Neutrophil (primary cell): Measurements from ENCODE around the gene DNAJB13.
"Not testable (repeated sequence)": the region's sequence is repeated elsewhere in the genome, so short reads cannot be mapped to it uniquely, and the experiment has no call there.

Experiments
- H3K27ac ChIP-seq: fragments of 200-600 bp; sonication (generic); 2 replicates; pipeline ENCODE4 v1.5.1; 2016; ENCODE audit warnings: mild to moderate bottlenecking, moderate library complexity
- H3K27me3 ChIP-seq: fragments of 200-600 bp; sonication (generic); 2 replicates; pipeline ENCODE4 v1.6.0; 2016; ENCODE audit warnings: mild to moderate bottlenecking
- H3K36me3 ChIP-seq: fragments of 200-600 bp; sonication (generic); 2 replicates; pipeline ENCODE4 v1.5.1; 2017
- H3K4me1 ChIP-seq, 2 experiments: fragments of 200-600 bp in 1 of 2; sonication (generic) in 1 of 2; 1 replicate in 1 of 2; 2 replicates in 1 of 2; pipeline versions ENCODE4 v1.5.1 to v1.6.1; 2013 to 2016; ENCODE audit warnings: low read depth in 1 of 2, low read length in 1 of 2, mild to moderate bottlenecking in 1 of 2, moderate library complexity in 1 of 2; ENCODE audit not compliant: control insufficient read depth in 1 of 2, insufficient read depth in 1 of 2
- H3K4me3 ChIP-seq, 2 experiments: fragments of 200-600 bp in 1 of 2; sonication (generic) in 1 of 2; 1 replicate in 1 of 2; 2 replicates in 1 of 2; pipeline ENCODE4 v1.5.1; 2013 to 2016; ENCODE audit warnings: low read depth in 1 of 2, low read length in 1 of 2, mild to moderate bottlenecking in 1 of 2, moderate library complexity in 1 of 2
- H3K9me3 ChIP-seq: fragments of 200-600 bp; sonication (generic); 2 replicates; pipeline ENCODE4 v1.5.1; 2016
- CTCF ChIP-seq: fragments of 200-600 bp; sonication (generic); IDR thresholded peaks from 2 replicates; pipeline ENCODE4 v1.5.1; 2016; ENCODE audit warnings: antibody characterized with exemption

DNAJB13 gene

GRCh38 chr11:73983741-73984538 lies 33.1 kb downstream of the DNAJB13 start:
- Histone ChIP-seq H3K27me3 (no peaks in the 10 kb centered on the region), H3K9me3 (no peaks in the 10 kb centered on the region), H3K36me3 (peaks cover 7% of the 10 kb centered on the region), H3K4me3 (peak overlapping the region; percentile 66 to 89), H3K27ac (peak overlapping the region; percentile 87), H3K4me1 (peaks cover 43 to 48% of the 10 kb centered on the region in 2 experiments)
- TF ChIP-seq CTCF: no peak

DNA sequence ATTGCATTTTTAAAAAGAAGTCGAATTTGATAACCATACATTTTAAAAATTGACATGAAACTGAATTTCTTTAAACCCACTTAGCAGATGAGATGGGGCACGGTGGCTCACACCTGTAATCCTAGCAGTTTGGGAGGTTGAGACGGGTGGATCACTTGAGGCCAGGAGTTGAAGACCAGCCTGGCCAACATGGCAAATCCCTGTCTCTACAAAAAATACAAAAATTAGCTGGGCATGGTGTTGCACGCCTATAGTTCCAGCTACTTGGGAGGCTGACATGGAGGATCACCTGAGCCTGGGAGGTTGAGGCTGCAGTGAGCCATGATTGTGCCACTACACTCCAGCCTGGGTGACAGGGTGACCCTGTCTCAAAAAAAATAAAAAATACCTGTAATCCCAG lies 34.8 kb downstream of the DNAJB13 start:
- H3K4me3 ChIP-seq, H3K36me3 ChIP-seq, H3K27ac ChIP-seq, H3K9me3 ChIP-seq, H3K27me3 ChIP-seq: not testable (repeated sequence)
- peaks cover 26 to 31% of the 10 kb centered on the region in 2 experiments for H3K4me1 ChIP-seq

GRCh38 chr11:73988227-73988626 lies 37.4 kb downstream of the DNAJB13 start:
- no peak overlapping the region for H3K4me3 ChIP-seq
- no peaks in the 10 kb centered on the region for H3K9me3 ChIP-seq
- H3K27me3 ChIP-seq: no peaks in the 10 kb centered on the region
- no peak for TF ChIP-seq CTCF
- no peaks in the 10 kb centered on the region for H3K36me3 ChIP-seq
- H3K4me1 ChIP-seq: peaks cover 12 to 13% of the 10 kb centered on the region in 2 experiments
- H3K27ac ChIP-seq: no peak overlapping the region

DNA sequence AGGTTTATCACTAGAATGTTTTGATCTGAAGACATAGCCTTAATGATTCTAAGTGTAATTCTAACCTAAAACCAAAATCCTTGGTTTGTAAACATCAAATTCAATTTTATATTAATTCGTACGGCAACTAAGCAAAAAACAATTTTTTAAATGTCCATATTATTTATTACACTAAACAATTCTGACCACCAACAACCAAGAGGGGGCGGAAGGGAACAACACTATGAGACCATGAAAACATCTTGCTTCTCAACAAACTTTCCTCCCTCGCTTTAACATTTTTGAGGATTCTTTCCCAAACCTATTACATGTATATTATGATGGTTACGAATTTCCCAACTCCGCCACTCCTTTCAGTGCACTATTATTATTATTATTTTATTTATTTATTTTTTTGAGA lies 38.3 kb downstream of the DNAJB13 start:
- H3K4me1 ChIP-seq: peaks cover 3 to 5% of the 10 kb centered on the region in 2 experiments
- no peaks in the 10 kb centered on the region for H3K36me3 ChIP-seq

GRCh38 chr11:73990730-73991129 lies 39.9 kb downstream of the DNAJB13 start:
- Histone ChIP-seq H3K27me3 (no peaks in the 10 kb centered on the region), H3K4me1 (peaks cover 0 to 6% of the 10 kb centered on the region in 2 experiments), H3K36me3 (no peaks in the 10 kb centered on the region), H3K9me3 (no peaks in the 10 kb centered on the region), H3K27ac (no peak overlapping the region), H3K4me3 (no peak overlapping the region)
- no peak for TF ChIP-seq CTCF

More for the DNA sequence above, 38.3 kb downstream of the DNAJB13 start:
- Histone ChIP-seq H3K4me3 (no peak overlapping the region), H3K9me3 (no peaks in the 10 kb centered on the region), H3K27me3 (no peaks in the 10 kb centered on the region), H3K27ac (no peak overlapping the region)
- no peak for TF ChIP-seq CTCF

DNA sequence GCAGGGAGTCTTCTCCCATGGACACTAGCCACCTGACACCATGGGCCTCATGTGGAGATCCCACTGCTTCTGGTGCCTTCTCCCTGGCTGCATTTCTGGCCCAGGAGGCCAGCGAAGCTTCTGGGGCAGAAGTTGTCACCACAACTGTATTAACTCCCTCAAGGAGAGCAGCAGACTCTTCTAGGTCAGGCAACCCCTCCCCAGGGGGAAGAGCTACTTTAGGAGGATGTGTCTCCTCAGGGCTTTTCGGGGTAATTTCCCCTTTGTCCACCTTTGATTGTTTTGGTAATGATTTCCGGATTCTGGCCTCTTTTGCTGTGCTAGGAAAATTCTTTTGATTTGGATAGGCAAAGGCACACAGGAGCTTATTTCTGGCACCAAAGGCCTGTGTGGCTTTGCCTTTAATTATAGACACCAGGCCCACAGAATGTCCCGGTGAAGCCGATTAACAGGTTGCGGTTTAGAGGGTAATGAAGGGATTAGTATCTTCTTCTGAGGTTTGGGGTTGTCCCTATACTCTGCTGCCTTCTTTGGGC lies 40.7 kb downstream of the DNAJB13 start:
- H3K4me3 ChIP-seq: no peak overlapping the region
- no peaks in the 10 kb centered on the region for H3K27me3 ChIP-seq
- TF ChIP-seq CTCF: no peak
- H3K9me3 ChIP-seq: no peaks in the 10 kb centered on the region
- H3K4me1 ChIP-seq: peaks cover 0 to 6% of the 10 kb centered on the region in 2 experiments
- no peak overlapping the region for H3K27ac ChIP-seq
- no peaks in the 10 kb centered on the region for H3K36me3 ChIP-seq
